HUES64 (cell line): ENCODE data around the gene TOP1.

Source experiments
- H3K27ac ChIP-seq: 2 replicates; pipeline ENCODE4 v1.7.0; 2013; ENCODE audit warnings: low read depth, low read length, inconsistent platforms
- H3K27me3 ChIP-seq: 2 replicates; pipeline ENCODE4 v1.6.1; 2013; ENCODE audit warnings: mild to moderate bottlenecking, low read length; ENCODE audit not compliant: insufficient read depth
- H3K36me3 ChIP-seq: 2 replicates; pipeline ENCODE4 v1.6.1; 2013; ENCODE audit warnings: mild to moderate bottlenecking, low read length; ENCODE audit not compliant: insufficient read depth
- H3K4me1 ChIP-seq: 2 replicates; pipeline ENCODE4 v1.6.1; 2013; ENCODE audit warnings: mild to moderate bottlenecking, low read length, moderate library complexity; ENCODE audit not compliant: insufficient read depth
- H3K4me3 ChIP-seq: 2 replicates; pipeline ENCODE4 v1.5.1; 2013; ENCODE audit warnings: mild to moderate bottlenecking, low read length, moderate library complexity
- H3K9ac ChIP-seq: 2 replicates; pipeline ENCODE4 v1.6.1; 2013; ENCODE audit warnings: mild to moderate bottlenecking, low read depth, low read length
- H3K9me3 ChIP-seq: 2 replicates; pipeline ENCODE4 v1.6.1; 2013; ENCODE audit warnings: low read depth, low read length; ENCODE audit not compliant: insufficient read depth
- whole genome bisulfite sequencing: fragments of 150-250, 120-280 bp; methylation state at CpG from one replicate; pipeline ENCODE4 v1.1.7; 2013; ENCODE audit warnings: missing lambda C conversion rate; 5-methylcytosine and 5-hydroxymethylcytosine counted together

Gene TOP1

DNA sequence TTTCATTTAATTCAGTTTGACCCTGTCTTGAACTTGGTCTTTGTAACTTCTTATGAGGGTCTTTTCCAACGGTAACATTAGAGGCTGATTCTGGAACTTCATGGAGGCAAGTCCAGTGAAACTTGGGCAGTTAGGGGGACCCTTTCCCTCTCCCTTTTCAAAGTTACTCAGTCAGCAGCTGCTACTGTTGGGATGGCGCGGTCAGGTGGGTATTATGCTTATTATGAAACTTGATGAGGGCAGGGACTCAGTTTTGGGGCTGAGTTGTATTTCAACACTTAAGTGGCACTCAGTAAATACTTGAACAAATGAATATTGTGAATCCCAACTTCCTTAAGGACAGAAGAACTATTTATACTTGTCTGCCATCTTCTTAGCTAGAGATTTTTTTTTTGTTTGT lies 20.8 kb downstream of the TOP1 start:
- no peaks in the 10 kb centered on the region for H3K27me3 ChIP-seq
- no peak overlapping the region for H3K27ac ChIP-seq
- no peak overlapping the region for H3K9ac ChIP-seq
- WGBS, result 78% methylated on average over 3 of the region's 3 CpGs
- H3K9me3 ChIP-seq, result no peaks in the 10 kb centered on the region
- no peaks in the 10 kb centered on the region for H3K36me3 ChIP-seq
- H3K4me1 ChIP-seq, result peaks cover 83% of the 10 kb centered on the region
- H3K4me3 ChIP-seq, result no peak overlapping the region

DNA sequence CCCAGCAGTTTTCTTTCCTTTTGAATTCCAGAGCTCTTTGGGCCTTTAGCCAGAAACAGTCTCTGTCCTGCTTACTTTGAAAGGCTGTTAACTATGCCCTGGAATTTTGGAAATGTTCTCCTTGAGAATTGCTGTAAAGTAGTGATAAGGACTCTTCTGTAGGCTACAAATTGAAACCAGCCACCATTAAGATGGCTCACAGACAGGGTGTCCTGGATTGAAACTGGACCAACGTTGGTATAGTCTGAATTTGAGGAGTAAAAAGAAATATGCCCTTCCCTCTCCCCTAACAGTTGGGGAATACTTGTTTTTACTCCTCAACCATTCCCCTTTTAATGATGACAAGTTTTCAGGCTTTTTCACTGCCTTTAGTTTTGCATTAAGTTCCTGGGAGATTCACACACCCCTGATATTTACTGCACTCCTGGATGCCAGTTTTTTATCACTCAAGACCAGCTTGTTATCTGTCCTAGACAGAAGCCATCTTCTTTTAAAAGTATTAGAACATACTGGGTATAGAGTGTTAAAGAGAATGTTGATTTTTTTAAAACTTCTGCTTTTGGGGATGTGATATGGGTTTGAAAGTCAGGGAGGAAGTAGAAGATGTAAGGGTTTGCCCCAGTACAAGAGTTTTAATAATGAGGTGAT lies 21.9 kb downstream of the TOP1 start:
- Histone ChIP-seq H3K27ac (no peak overlapping the region), H3K9me3 (no peaks in the 10 kb centered on the region), H3K9ac (no peak overlapping the region), H3K4me3 (no peak overlapping the region), H3K36me3 (no peaks in the 10 kb centered on the region), H3K4me1 (peaks cover 88% of the 10 kb centered on the region), H3K27me3 (no peaks in the 10 kb centered on the region)
- no CpG with 5 or more reads among the region's 1 CpG for WGBS

DNA sequence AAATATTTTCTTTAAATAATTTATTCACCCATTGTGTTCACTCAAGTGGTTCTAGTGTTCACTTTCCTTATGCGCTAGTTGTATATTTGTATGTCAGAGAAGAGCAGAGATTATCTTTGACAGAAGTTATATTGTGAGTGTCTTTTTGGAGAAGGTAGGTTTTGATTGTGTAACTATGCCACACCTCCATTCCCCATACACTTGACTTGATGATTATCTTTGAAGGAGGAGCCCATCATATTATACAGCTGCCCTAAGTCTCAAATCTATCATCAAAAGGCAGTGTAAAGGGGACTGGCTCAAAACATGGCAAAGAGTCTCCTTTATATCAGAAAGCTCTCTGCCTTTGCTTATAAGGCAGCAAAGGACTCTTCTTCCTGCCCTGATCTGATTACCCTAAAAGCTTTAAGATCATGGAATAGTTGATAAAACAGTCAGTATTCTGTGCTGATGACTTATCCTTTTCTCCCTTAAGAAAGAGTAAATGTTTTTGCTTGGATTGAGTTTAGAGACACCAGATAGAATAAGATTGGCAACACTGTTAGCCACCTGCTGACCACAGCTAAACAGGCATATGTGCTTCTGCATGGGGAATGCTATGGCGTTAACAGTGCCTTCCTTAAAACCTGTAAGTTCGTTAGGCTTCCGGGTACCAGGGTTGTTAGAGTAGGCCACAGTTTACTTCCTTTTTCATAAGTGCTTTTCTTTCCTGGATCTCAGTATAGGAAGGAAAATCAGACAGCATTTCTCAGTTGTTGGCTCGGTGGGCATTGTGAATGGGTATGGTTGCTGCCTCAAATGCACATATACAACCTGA lies 22.6 kb downstream of the TOP1 start:
- Histone ChIP-seq H3K27ac (no peak overlapping the region), H3K27me3 (no peaks in the 10 kb centered on the region), H3K4me1 (peaks cover 85% of the 10 kb centered on the region), H3K36me3 (no peaks in the 10 kb centered on the region; the same call in 1 of the 2 replicates), H3K4me3 (no peak overlapping the region), H3K9ac (no peak overlapping the region), H3K9me3 (no peaks in the 10 kb centered on the region)
- WGBS, result 80% methylated on average over 5 of the region's 5 CpGs

DNA sequence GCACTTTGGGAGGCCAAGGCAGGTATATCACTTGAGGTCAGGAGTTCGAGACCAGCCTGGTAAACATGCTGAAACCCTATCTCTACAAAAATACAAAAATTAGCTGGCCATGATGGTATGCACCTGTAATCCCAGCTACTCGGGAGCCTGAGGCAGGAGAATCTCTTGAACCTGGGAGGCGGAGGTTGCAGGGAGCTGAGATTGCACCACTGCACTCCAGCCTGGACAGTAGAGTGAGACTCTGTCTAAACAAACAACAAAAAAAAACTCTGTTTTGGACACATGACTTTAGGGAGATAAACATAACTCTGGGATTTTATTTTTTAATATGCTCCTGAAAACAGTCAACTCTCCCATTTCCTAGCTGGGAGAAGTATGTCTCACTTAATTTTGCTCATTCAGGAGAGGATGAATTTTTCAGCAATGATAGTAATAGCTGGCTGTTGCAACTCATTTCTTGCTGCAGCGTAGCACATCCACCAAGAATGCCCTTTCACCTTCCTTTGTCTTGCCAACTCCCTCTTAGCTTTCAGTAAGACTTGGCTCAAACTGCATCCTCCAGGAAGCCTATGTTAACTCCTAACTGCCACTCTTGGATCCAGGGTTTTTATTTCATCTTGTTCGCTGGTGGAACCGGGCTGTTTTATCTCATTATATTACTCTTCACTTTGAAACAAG lies 24.3 kb downstream of the TOP1 start:
- H3K27ac ChIP-seq, result no peak overlapping the region
- peaks cover 2% of the 10 kb centered on the region; the same call in 1 of the 2 replicates for H3K36me3 ChIP-seq
- H3K4me3 ChIP-seq, result no peak overlapping the region
- H3K9ac ChIP-seq, result no peak overlapping the region
- H3K4me1 ChIP-seq, result peaks cover 69% of the 10 kb centered on the region
- H3K9me3 ChIP-seq, result no peaks in the 10 kb centered on the region
- WGBS, result 89% methylated on average over 6 of the region's 6 CpGs
- no peaks in the 10 kb centered on the region for H3K27me3 ChIP-seq

DNA sequence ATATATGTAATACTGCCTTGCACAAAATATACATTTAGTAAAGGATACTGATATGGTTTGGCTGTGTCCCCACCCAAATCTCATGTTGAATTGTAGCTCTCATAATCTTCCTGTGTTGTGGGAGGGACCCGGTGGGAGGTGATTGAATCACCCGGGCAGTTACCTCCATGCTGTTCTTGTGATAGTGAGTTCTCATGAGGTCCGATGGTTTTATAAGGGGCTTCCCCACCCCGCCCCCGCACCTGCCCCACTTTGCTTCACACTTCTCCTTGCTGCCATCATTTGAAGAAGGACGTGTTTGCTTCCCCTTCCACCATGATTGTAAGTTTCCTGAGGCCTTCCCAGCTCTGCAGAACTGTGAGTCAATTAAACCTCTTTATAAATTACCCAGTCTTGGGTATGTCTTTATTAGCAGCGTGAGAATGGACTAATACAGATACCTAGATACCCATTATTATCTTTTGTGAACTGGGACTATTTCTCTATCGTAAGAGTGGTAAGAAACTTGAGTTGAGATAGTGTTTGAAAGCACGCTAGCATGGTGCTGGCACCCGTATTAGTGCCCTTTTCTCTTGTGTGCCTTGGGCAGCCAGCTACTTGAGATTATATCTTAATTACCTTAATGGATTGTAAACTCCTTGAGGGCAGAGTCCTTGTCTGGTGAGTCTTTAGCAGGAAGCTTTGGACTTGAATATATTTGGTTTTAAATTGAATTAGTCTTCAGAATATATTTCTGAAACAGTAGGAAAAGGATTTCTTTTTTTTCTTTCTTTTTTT lies 25.6 kb downstream of the TOP1 start:
- Histone ChIP-seq H3K27ac (no peak overlapping the region), H3K27me3 (no peaks in the 10 kb centered on the region), H3K9ac (no peak overlapping the region), H3K4me1 (peaks cover 66% of the 10 kb centered on the region), H3K36me3 (peaks cover 2% of the 10 kb centered on the region; the same call in 1 of the 2 replicates), H3K9me3 (no peaks in the 10 kb centered on the region), H3K4me3 (no peak overlapping the region)
- WGBS, result 84% methylated on average over 9 of the region's 10 CpGs

DNA sequence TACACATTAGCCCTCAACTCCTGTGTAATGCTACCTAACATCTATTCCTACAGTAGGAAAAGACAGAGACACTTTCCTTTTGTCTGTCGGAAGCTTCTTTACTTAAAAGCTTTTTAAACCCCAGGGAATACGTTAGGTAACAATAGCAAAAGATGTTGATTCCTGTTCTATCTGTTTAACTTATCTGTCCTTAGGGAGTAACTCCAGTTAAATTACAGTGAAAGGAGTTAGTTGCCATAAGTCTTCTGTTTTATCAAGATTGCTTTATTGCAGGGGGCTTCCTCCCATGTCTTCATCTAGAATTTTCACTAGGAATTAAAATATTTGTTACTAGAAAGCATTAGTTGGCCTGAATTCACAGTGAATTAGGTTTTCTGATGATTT lies 26.2 kb downstream of the TOP1 start:
- 41% methylated on average over 2 of the region's 2 CpGs for WGBS
- Histone ChIP-seq H3K27ac (no peak overlapping the region), H3K9me3 (no peaks in the 10 kb centered on the region), H3K4me3 (no peak overlapping the region), H3K27me3 (no peaks in the 10 kb centered on the region), H3K36me3 (peaks cover 2% of the 10 kb centered on the region; the same call in 1 of the 2 replicates), H3K9ac (no peak overlapping the region), H3K4me1 (peaks cover 60% of the 10 kb centered on the region)

DNA sequence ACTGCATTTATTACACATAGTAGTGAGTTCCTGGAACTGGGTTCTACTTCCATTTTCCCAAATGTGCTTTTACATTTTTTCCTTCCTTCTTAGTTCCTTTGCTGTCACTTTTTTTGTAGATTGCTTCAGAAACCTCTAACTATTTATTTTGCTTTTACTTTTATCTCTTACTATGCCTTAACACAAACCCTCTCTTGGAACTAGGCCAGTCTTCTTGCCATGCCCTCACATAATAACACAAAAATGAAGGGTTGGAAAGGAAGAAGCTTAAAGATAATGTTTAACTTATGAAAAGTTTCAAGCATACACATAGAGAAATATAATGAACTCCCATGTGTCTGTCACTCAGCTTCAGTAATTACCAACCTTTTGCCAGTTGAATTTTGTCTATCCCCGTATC lies 27.1 kb downstream of the TOP1 start:
- 92% methylated on average over 1 of the region's 1 CpG for WGBS
- Histone ChIP-seq H3K36me3 (peaks cover 2% of the 10 kb centered on the region; the same call in 1 of the 2 replicates), H3K4me1 (peaks cover 55% of the 10 kb centered on the region), H3K4me3 (no peak overlapping the region), H3K9me3 (no peaks in the 10 kb centered on the region), H3K9ac (no peak overlapping the region), H3K27ac (no peak overlapping the region), H3K27me3 (no peaks in the 10 kb centered on the region)

DNA sequence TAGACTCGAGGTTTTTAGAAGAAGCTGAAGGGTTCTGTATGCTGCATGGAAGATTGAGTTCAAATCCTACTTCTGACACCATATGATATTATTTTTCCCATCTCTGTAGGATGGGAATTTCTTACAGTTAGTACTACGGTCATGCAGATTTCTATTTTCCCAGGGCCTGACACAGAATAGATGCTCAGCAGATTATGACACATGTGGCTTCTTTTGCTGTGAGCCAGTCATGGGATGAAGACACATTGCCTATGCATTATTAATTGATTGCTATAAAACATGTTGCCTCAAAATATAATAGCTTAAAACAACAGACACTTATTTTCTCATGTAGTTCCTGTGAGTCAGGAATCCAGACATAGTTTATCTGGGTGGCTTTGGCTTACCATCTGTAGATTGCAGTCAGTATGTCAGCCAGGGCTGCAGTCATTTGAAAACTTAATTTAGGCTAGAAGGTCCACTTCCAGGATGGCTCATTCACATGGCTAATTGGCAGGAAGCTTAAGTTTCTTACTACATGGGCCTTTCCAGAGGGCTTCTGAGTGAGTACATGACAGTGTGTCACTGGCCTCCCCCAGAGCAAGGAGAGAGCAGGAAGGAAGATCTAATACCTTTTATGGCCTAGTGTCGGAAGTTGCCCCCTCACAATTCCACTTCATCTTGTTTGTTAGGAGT lies 29.5 kb downstream of the TOP1 start:
- Histone ChIP-seq H3K9ac (no peak overlapping the region), H3K9me3 (no peaks in the 10 kb centered on the region), H3K4me1 (peaks cover 38% of the 10 kb centered on the region), H3K4me3 (no peak overlapping the region), H3K36me3 (peaks cover 25% of the 10 kb centered on the region), H3K27ac (no peak overlapping the region), H3K27me3 (no peaks in the 10 kb centered on the region)
- 98% methylated on average over 2 of the region's 3 CpGs for WGBS

DNA sequence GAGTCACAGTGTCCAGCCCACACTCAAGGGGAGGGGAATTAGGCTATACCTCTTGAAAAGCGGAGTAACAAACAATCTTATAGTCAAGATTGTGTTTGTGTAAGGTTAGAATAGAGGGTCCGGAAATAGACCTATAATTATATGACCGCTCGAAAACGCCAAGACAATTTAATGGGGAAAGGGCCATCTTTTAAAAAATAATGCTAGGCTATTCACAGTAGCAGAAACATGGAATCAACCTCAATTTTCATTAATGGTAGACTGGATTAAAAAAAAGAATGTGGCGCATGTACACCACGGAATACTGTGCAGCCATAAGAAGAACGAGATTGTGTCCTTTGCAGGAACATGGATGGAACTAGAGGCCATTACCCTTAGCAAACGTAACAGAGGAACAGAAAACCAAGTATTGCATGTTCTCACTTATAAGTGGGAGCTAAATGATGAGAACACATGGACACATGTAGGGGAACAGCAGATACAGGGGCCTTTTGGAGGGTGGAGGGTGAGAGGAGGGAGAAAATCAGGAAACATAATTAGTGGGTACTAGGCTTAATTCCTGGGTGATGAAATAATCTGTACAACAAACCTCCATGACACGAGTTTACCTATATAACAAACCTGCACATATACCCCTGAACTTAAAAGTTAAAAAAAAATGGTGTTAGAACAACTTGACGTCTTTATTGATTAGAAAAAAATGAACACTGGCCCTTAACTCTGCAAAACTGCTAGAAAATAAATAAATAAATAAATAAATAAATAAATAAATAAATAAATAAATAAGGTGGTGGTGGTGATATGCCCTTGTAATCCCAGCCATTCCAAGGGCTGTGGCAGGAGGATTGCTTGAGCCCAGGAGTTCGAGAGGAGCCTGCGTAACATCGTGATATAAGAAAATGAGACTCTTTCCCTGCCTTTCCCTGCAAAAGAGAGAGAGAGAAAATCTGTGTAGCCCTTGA lies 30.3 kb downstream of the TOP1 start:
- Histone ChIP-seq H3K4me3 (no peak overlapping the region), H3K36me3 (peaks cover 28% of the 10 kb centered on the region), H3K27me3 (no peaks in the 10 kb centered on the region), H3K27ac (no peak overlapping the region), H3K9ac (peak overlapping the region; percentile 16; the same call in 1 of the 2 replicates), H3K4me1 (peaks cover 29% of the 10 kb centered on the region), H3K9me3 (no peaks in the 10 kb centered on the region)
- 94% methylated on average over 12 of the region's 14 CpGs for WGBS

DNA sequence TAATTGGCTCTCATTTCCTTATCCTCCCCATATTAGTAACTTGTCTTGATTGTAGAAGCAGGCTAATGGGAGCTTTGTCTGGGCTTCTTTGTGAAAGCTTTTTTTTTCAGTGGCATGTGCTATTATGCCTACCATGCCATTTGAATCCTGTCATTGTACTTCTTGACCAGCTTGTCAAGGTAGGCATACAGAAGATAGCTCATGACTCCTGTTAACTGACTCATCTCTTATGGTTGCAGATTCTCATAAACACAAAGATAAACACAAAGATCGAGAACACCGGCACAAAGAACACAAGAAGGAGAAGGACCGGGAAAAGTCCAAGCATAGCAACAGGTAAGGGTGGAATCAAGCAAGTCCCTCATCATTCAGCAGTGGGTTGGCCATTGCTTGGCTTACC lies 32.5 kb downstream of the TOP1 start:
- Histone ChIP-seq H3K9me3 (no peaks in the 10 kb centered on the region), H3K4me3 (no peak overlapping the region), H3K27ac (no peak overlapping the region), H3K27me3 (no peaks in the 10 kb centered on the region), H3K9ac (no peak overlapping the region), H3K4me1 (peaks cover 11% of the 10 kb centered on the region; the same call in 1 of the 2 replicates), H3K36me3 (peaks cover 46% of the 10 kb centered on the region)
- 95% methylated on average over 3 of the region's 3 CpGs for WGBS
